IPS-20b (cell line): ENCODE results near the gene FOXRED1.

Experiments
- H3K27ac ChIP-seq: one replicate; pipeline ENCODE4 v1.5.1; 2013; ENCODE audit warnings: low read length
- H3K27me3 ChIP-seq: 2 replicates; pipeline ENCODE4 v1.6.1; 2013; ENCODE audit warnings: mild to moderate bottlenecking, low read length, inconsistent platforms; ENCODE audit not compliant: insufficient read depth
- H3K36me3 ChIP-seq: 2 replicates; pipeline ENCODE4 v1.6.1; 2013; ENCODE audit warnings: low read depth, mild to moderate bottlenecking, inconsistent platforms, low read length, moderate library complexity; ENCODE audit not compliant: insufficient read depth
- H3K4me1 ChIP-seq: 2 replicates; pipeline ENCODE4 v1.6.1; 2013; ENCODE audit warnings: mild to moderate bottlenecking, control low read depth, inconsistent platforms, low read length, moderate library complexity; ENCODE audit not compliant: insufficient read depth
- H3K4me3 ChIP-seq: 2 replicates; pipeline ENCODE4 v1.5.1; 2013; ENCODE audit warnings: mild to moderate bottlenecking, low read length, inconsistent platforms
- H3K9ac ChIP-seq: 2 replicates; pipeline ENCODE4 v1.6.1; 2013; ENCODE audit warnings: low read depth, mild to moderate bottlenecking, inconsistent platforms, low read length, moderate library complexity
- H3K9me3 ChIP-seq: 2 replicates; pipeline ENCODE4 v1.6.1; 2013; ENCODE audit warnings: mild to moderate bottlenecking, low read depth, low read length, inconsistent platforms; ENCODE audit not compliant: insufficient read depth

FOXRED1 gene

DNA sequence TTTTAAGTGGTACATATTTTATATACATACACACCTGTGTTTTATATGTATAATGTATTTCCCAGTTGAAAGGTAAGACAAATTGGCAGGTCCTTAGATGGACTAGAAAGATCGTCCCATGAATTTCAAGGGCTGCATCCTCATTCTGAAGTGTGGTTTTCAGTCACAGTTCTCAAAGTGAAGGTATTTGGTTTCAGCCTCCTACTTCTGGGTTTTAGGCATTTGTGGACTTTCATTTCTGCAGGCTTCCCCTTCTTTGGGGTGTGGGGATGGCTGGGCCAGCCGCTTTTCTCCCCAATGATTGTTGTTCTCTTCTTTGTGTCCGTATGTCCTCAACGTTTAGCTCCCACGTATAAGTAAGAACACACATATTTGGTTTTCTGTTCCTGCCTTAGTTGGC, 44.9 kb downstream of the FOXRED1 start:
- Histone ChIP-seq H3K4me3 (no peak overlapping the region), H3K9ac (no peak overlapping the region), H3K27ac (no peak overlapping the region), H3K9me3 (no peaks in the 10 kb centered on the region), H3K4me1 (no peaks in the 10 kb centered on the region), H3K36me3 (no peaks in the 10 kb centered on the region), H3K27me3 (no peaks in the 10 kb centered on the region)

DNA sequence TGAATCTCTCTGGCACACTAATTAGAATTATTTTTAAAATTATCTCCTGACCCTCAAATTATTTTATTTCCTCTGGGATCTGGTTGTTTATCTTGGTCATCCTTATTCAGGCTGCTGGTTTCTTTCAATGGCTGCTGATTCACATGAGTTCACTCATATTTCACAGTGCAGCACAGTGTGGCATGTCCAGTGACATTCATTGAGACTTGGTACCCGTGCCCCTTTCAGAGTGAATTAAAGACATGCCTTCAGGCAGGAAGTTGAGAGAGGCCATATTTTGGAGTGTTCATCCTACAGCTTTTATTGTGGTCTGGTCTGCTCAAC, 48.4 kb downstream of the FOXRED1 start:
- H3K4me3 ChIP-seq = no peak overlapping the region
- no peaks in the 10 kb centered on the region for H3K36me3 ChIP-seq
- H3K27me3 ChIP-seq = no peaks in the 10 kb centered on the region
- H3K27ac ChIP-seq = no peak overlapping the region
- no peaks in the 10 kb centered on the region for H3K4me1 ChIP-seq
- no peaks in the 10 kb centered on the region for H3K9me3 ChIP-seq
- H3K9ac ChIP-seq = no peak overlapping the region

GRCh38 chr11:126317756-126318573, 49.0 kb downstream of the FOXRED1 start:
- Histone ChIP-seq H3K9ac (no peak overlapping the region), H3K9me3 (no peaks in the 10 kb centered on the region), H3K36me3 (no peaks in the 10 kb centered on the region), H3K27me3 (no peaks in the 10 kb centered on the region), H3K4me1 (no peaks in the 10 kb centered on the region), H3K27ac (no peak overlapping the region), H3K4me3 (no peak overlapping the region)

DNA sequence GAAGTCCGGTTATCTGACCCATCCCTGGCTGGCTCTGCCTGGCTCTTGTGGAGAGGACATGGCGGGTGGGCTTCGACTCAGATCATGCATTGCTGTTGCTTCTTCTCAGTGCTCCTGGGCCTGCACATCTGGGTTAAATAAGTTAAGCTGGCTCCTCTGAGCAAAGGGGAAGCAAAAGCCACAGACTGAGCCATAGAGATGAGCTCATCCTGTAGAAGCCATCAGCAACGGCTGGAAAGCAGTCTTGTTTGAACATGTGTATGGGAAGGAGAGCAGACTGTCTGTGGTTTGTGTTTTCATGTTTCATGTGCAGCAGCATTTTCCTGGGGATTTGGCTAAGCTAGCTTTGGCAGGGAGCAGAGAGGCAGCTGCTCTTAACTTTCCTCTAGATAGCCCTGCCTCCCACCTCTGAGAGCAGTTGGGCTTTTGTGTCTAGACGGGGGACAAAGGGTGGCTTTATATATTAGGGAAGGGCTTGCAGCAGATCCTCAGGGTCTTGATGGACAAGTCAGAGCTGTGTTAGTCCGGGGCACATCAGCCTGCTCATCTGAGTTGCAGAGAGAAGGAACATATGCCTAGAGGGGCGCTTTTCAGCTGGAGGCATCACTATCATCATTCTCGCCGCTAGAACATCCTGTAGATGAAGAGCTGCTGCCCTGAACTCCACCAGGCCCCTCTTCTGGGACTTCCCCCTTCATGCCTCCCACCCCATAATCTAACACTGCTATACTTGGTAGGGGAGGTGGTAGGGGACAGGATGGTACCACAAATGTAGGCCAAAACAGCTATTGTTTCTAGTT, 49.8 kb downstream of the FOXRED1 start:
- H3K9ac ChIP-seq = no peak overlapping the region
- H3K4me1 ChIP-seq = no peaks in the 10 kb centered on the region
- H3K4me3 ChIP-seq = no peak overlapping the region
- no peaks in the 10 kb centered on the region for H3K9me3 ChIP-seq
- H3K27me3 ChIP-seq = no peaks in the 10 kb centered on the region
- no peak overlapping the region for H3K27ac ChIP-seq
- no peaks in the 10 kb centered on the region for H3K36me3 ChIP-seq

- no peaks in the 10 kb centered on the region for H3K36me3 ChIP-seq
- no peak overlapping the region for H3K9ac ChIP-seq
- H3K27ac ChIP-seq = no peak overlapping the region
- no peaks in the 10 kb centered on the region for H3K27me3 ChIP-seq
- no peak overlapping the region for H3K4me3 ChIP-seq
- H3K4me1 ChIP-seq = no peaks in the 10 kb centered on the region
- H3K9me3 ChIP-seq = no peaks in the 10 kb centered on the region
These were observed 50.4 kb downstream of the FOXRED1 start for GRCh38 chr11:126319374-126319740.

GRCh38 chr11:126322996-126323395, 54.0 kb downstream of the FOXRED1 start:
- Histone ChIP-seq H3K4me3 (no peak overlapping the region), H3K27ac (no peak overlapping the region), H3K27me3 (no peaks in the 10 kb centered on the region)

DNA sequence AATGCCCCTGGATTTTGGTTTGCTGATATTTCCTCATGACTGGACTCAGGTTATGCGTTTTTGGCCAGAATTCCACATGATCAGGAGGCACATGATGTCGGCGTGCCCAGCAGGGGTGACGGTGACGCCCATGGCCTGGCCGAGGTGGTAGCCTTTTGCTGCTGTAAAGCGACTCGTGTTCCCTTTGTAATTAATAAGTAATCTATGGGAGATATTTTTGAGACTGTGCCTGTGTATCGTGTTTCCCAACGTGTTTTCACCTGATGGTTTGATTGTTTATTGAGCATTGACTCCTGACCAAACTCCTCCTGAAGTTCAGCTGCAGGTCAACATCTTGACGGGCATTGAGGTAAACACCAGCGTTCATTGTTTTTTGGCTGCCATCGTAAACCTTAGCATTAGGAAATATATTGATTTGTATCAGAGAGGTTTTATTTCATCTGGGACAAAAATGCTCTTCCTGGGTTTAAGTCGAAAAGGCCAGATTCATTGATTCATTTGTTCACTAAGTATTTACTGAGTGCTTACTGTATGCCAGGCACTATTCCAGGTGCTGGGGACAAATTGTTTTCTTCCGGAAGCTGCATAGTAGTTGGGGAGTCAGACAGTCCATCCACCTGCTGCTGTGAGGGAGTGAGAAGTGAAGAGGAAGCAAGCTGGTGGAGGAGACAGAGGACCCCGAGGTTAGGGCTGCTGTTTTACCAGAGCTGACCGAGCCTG, 58.5 kb downstream of the FOXRED1 start:
- Histone ChIP-seq H3K9me3 (no peaks in the 10 kb centered on the region), H3K4me1 (no peaks in the 10 kb centered on the region), H3K27ac (no peak overlapping the region), H3K27me3 (no peaks in the 10 kb centered on the region), H3K4me3 (no peak overlapping the region), H3K9ac (no peak overlapping the region), H3K36me3 (no peaks in the 10 kb centered on the region)

More at GRCh38 chr11:126322996-126323395, 54.0 kb downstream of the FOXRED1 start:
- no peaks in the 10 kb centered on the region for H3K9me3 ChIP-seq
- no peak overlapping the region for H3K9ac ChIP-seq
- no peaks in the 10 kb centered on the region for H3K4me1 ChIP-seq
- no peaks in the 10 kb centered on the region for H3K36me3 ChIP-seq
